A549 (cell line): ENCODE results near the gene FRMD1.

Experiments
- CBX2 ChIP-seq: fragments of 200-600 bp; sonication (generic); IDR thresholded peaks from 2 replicates; pipeline ENCODE4 v1.6.1; 2016; ENCODE audit warnings: low read depth, mild to moderate bottlenecking, borderline replicate concordance
- CHD2 ChIP-seq: fragments of 150-350 bp; IDR thresholded peaks from 2 replicates; pipeline ENCODE4 v1.6.1; 2014; ENCODE audit warnings: low read length; ENCODE audit not compliant: partially characterized antibody
- EP300 ChIP-seq, 2 experiments: fragments of >200 bp; sonication (Bioruptor Twin); formaldehyde crosslinking; IDR thresholded peaks; 2 replicates in 1 of 2; 3 replicates in 1 of 2; pipeline ENCODE4 v1.6.1; 2016 to 2017
- KDM1A ChIP-seq: fragments of 200-600 bp; sonication (generic); IDR thresholded peaks from 2 replicates; pipeline ENCODE4 v1.6.1; 2016; ENCODE audit warnings: low read depth, mild to moderate bottlenecking
- MYC ChIP-seq: IDR thresholded peaks from 2 replicates; pipeline ENCODE4 v1.6.1; 2012; ENCODE audit warnings: mild to moderate bottlenecking, inconsistent platforms, low read length, improper control_type of control experiment, borderline replicate concordance
- POLR2A ChIP-seq: IDR thresholded peaks from 2 replicates; pipeline ENCODE4 v1.6.1; 2012; ENCODE audit warnings: mild to moderate bottlenecking, low read length
- RNF2 ChIP-seq: fragments of 200-600 bp; sonication (generic); IDR thresholded peaks from 2 replicates; pipeline ENCODE4 v1.6.1; 2016; ENCODE audit warnings: low read depth, mild to moderate bottlenecking, antibody characterized with exemption, moderate library complexity, borderline replicate concordance
- ZFP36 ChIP-seq: fragments of 450-650 bp; IDR thresholded peaks from 2 replicates; pipeline ENCODE4 v1.6.1; 2014; ENCODE audit warnings: borderline replicate concordance; ENCODE audit not compliant: partially characterized antibody
- TF ChIP-seq, protein P1 (sequence below): fragments of 450-650 bp; IDR thresholded peaks from 2 replicates; pipeline ENCODE4 v1.6.1; 2014; ENCODE audit warnings: antibody characterized with exemption
- TF ChIP-seq, protein P2 (sequence below): fragments of >200 bp; sonication (Bioruptor Twin); formaldehyde crosslinking; IDR thresholded peaks from 3 replicates; pipeline ENCODE4 v1.5.1; 2016
- TF ChIP-seq, protein P3 (sequence below): fragments of 250-450 bp; sonication (Bioruptor Pico); IDR thresholded peaks from 2 replicates; pipeline ENCODE4 v1.5.0; 2021; ENCODE audit warnings: mild to moderate bottlenecking, moderate library complexity, borderline replicate concordance
- TF ChIP-seq, protein P4 (sequence below): IDR thresholded peaks from 2 replicates; pipeline ENCODE4 v1.6.1; 2012

DNA sequence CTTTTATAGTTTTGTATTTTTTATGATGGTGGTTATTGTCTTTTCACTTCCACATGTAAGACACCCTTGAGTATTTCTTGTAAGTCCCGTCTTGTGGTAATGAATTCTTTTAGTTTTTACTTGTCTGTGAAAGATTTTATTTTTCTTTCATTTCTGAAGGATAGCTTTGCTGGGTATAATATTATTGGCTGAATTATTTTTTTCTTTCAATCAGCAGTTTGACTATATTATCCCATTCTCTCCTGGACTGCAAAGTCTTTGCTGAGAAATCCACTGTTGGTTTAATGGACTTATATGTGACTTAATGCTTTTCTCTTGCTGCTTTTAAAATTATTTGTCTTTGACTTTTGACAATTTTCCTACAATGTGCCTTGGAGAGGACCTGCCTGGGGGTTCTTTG lies 67.7 kb downstream of the FRMD1 start:
- TF ChIP-seq CHD2 (no peak), ZFP36 (no peak), EP300 (IDR thresholded peaks at IDR 0.05) (no peak), CBX2 (no peak), KDM1A (no peak), POLR2A (no peak), MYC (no peak), RNF2 (no peak)
- TF ChIP-seq, protein P1, sequence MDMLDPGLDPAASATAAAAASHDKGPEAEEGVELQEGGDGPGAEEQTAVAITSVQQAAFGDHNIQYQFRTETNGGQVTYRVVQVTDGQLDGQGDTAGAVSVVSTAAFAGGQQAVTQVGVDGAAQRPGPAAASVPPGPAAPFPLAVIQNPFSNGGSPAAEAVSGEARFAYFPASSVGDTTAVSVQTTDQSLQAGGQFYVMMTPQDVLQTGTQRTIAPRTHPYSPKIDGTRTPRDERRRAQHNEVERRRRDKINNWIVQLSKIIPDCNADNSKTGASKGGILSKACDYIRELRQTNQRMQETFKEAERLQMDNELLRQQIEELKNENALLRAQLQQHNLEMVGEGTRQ: no peak
- TF ChIP-seq, protein P2, sequence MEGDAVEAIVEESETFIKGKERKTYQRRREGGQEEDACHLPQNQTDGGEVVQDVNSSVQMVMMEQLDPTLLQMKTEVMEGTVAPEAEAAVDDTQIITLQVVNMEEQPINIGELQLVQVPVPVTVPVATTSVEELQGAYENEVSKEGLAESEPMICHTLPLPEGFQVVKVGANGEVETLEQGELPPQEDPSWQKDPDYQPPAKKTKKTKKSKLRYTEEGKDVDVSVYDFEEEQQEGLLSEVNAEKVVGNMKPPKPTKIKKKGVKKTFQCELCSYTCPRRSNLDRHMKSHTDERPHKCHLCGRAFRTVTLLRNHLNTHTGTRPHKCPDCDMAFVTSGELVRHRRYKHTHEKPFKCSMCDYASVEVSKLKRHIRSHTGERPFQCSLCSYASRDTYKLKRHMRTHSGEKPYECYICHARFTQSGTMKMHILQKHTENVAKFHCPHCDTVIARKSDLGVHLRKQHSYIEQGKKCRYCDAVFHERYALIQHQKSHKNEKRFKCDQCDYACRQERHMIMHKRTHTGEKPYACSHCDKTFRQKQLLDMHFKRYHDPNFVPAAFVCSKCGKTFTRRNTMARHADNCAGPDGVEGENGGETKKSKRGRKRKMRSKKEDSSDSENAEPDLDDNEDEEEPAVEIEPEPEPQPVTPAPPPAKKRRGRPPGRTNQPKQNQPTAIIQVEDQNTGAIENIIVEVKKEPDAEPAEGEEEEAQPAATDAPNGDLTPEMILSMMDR: no peak
- TF ChIP-seq, protein P3, sequence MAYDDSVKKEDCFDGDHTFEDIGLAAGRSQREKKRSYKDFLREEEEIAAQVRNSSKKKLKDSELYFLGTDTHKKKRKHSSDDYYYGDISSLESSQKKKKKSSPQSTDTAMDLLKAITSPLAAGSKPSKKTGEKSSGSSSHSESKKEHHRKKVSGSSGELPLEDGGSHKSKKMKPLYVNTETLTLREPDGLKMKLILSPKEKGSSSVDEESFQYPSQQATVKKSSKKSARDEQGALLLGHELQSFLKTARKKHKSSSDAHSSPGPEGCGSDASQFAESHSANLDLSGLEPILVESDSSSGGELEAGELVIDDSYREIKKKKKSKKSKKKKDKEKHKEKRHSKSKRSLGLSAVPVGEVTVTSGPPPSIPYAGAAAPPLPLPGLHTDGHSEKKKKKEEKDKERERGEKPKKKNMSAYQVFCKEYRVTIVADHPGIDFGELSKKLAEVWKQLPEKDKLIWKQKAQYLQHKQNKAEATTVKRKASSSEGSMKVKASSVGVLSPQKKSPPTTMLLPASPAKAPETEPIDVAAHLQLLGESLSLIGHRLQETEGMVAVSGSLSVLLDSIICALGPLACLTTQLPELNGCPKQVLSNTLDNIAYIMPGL (CRISPR knock-in tag): no peak
- TF ChIP-seq, protein P4, sequence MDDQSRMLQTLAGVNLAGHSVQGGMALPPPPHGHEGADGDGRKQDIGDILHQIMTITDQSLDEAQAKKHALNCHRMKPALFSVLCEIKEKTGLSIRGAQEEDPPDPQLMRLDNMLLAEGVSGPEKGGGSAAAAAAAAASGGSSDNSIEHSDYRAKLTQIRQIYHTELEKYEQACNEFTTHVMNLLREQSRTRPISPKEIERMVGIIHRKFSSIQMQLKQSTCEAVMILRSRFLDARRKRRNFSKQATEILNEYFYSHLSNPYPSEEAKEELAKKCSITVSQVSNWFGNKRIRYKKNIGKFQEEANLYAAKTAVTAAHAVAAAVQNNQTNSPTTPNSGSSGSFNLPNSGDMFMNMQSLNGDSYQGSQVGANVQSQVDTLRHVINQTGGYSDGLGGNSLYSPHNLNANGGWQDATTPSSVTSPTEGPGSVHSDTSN: no peak
